NCI-H2196 treated with DMSO at 0.1 percent for 48 hours (cell line): ENCODE results near the gene TMEM94.

ENCODE experiments used
- DNase-seq: peaks from one replicate; lab custom pipeline; 2025; ENCODE audit not compliant: unreplicated experiment; lab: John Stamatoyannopoulos, UW

Gene TMEM94

DNA sequence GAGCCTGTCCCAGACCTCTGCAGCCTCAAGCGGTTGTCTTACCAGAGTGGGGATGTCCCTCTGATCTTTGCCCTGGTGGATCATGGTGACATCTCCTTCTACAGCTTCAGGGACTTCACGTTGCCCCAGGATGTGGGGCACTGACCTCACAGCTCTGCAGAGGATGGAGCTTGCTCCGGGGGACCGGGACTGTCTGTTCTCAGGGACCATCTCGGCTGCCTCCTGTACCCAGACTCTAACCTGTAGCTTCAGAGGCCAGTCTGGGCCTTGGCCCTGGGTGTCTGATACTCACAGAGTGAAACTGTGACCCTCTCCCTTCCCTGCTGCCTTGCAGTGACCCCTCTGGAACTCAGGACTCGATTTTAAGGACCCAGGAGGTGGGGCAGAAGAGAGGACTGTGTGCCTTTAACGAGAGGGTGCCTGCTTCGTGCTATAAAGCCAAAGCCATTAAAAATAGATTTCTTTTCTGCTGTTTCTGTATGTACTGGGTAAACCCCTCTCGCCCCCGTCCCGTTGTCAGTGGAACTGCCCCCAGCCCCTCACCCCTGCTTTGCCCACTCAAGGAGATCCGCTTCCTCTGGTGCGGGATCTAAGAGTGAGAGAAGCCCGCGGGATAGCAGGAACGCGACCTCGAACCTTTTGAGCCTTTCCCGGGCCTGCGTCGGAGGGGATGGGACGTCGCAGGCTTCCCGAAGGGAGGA is 68.0 kb downstream of the TMEM94 start:
- DNase-seq = no peak

GRCh38 chr17:75524970-75525805 is 68.8 kb downstream of the TMEM94 start, which contains the start of gene LLGL2:
Gene LLGL2 (plus strand): TSS chr17:75525697. CDS start chr17:75543427, 17,730 bp downstream.
- DNase-seq = peak; percentile 83

DNA sequence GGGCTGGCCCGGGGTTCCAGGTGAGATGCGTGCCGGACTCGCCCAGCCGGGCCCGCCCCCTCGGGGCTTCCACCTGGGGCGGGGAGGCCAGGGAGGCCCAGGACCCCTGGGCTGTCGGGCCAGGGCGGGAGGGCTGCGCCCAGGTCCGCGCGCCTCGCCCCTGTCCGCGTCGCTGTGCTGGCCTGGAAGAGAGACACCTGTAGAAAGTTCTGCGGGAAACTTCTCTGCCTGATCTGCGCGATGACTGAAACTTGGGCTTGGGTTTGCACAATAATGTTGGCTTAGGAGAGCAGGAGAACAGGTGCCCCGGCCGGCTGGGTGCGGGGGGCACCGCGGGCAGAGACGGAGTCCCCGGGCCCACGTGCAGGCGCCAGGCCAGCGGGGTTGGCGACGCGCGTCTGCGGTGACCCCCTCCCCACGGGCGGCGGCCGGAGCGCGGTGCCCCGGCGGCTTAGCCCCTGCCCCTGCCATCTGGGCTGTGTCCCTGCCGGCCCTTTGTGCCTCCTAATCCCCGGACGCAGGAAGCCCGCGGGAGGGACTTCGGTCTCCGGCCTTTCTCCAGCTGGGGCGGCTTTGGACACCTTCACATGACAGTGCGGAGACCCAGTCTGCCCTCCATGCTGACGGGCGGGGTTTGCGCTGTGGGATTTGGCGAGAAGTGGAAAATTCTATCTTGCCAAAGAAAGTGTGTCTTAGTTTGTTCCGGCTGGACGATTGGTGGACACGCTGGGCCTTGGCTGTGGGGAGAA is 69.5 kb downstream of the TMEM94 start:
- DNase-seq = no peak

GRCh38 chr17:75526555-75527270 is 70.3 kb downstream of the TMEM94 start:
- DNase-seq = no peak

DNA sequence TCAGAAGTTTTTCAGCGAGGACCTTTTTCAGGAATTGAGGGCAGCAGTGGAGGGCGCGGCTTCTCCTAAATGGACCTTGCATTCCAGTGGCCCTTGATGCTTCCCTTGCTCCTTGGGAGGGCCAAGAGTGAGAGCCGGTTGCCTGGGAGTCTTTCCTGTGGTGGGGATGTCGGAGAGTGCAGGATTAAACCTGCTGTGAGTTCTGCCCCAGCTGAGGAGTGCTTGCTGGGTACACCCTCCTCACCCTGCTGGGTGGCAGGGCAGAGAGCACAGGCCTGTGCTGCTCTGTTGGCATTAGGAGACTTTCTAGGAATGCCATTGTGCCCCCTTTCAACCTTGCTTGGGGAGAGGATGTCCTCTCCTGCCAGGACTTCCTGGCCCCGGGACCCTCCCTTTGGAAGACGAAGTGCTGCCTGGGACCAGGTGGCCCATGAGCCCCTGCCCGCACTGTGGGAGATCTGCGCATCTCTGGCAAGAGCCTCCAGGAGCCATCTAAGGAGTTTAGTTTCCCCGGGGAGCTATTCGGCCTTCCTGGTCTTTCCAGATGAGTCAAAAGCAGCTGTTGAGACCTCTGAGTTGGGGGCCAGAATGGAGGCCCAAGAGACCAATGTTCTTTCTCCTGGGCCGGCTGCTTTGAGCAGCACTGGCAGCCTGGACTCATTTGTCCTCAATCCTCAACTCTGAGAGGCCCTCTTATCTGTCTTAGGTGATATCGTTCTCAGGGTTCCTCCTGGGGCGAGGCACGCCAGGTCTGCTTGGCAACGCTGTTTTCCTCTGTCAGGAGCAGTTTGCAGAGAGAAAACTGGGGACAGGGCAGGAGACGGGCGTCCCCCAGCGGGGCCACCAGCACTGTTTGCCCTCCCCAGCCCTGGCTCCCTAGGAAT is 74.6 kb downstream of the TMEM94 start:
- no peak for DNase-seq

DNA sequence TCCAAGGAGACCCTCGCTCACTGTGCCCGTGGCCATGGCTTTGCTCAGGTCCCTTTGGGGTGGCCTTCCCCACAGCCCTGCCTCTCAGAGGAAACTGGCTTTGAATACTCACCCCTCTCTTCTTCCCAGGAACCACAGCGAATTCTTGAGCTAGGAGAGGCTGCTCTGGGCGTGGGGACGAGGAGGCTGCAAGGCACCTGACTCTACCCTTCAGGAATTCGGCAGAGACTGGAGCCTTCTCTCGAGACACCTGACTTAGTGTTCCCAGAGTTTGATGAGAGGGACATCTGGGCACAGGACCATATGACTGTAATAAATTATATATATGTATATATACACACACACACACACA is 75.3 kb downstream of the TMEM94 start:
- no peak for DNase-seq

GRCh38 chr17:75535119-75535537 is 78.7 kb downstream of the TMEM94 start:
- DNase-seq = no peak

GRCh38 chr17:75535871-75536270 is 79.4 kb downstream of the TMEM94 start:
- no peak for DNase-seq

DNA sequence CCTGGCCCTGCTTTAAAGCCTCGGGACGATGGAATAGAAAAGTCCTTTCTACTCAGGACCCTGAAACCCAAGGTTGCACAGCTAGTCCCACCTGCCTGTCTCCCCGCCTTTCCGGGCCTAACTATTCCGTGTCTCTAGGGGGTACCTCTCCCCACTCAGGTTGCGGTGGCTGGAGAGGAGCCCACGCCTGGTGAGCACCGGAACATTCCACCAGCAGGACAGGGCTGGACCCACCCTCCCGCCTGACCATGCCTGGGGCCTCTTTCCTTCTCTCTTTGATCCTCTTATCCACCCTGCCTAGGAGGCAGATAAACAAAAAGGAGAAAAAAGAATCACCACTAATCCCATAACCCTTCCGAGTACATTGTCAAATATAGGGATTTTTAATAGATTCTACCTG is 79.9 kb downstream of the TMEM94 start:
- no peak for DNase-seq

DNA sequence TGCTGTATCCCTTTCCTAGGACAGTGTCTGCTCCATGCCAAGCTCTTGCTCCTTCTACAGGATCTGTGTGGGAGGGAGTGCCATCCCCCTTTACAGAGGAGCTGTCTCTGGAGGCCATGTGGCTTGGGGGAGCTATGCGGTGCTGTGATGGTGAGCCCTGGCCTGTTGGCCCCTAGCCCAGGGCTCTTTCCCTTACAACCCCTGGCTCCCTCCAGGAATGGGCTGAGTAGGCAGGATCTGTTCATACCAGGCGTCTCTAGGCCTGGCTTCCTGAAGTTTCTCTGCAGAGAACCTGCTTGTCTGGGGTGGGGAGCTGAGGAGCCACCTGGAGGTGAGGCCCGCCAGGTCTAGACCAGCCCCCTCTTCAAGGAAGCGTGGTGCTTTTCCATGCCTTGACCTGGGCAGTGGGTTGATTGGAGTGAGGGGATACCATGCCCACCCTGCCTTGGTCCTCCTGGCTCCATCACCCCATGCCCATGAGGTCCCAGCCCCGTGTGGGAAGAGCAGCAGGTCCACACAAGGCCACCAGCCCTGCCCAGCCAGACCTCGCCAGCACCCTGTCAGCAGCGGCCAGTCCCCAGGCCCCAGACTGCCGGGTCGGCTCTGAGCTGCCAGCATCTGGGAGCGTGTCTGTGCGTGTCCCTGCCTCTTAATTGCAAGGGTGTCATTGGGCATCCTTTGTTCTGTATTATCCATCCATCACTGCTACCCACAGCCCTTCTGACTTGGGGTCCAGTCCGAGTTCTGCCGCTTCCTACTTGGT is 83.7 kb downstream of the TMEM94 start:
- DNase-seq = no peak

GRCh38 chr17:75540923-75541503 is 84.6 kb downstream of the TMEM94 start:
- DNase-seq = no peak

GRCh38 chr17:75542229-75542628 is 85.8 kb downstream of the TMEM94 start:
- DNase-seq = no peak

DNA sequence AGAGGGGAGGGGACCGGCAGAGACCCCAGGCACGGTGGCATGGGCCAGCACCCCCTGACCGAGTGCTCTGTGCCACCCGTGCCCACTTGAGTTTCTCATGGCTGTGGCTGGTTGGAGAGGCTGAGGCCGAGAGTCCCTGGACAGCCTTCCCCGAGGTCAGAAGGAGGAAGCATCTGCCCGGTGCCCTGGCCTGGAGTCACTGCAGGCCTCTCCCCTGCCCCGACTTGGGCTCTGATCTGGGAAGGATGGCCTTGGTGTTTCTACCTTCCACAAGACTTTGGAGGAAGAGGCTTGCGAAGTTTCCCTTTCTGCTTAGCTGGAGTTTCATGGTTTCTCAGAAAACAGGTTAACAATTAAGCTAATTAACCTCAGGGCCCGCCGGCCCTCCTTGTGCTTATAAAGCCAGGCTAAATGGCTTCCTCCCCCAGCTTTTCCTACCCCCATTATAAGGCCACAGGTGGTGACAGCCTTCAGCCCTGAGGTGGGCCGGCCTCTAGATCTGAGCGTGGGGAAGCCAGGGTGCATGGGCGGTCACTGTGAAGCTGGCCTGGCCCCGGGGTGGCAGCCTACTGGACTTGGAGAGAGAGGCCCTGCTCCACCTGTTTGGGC is 86.4 kb downstream of the TMEM94 start:
- no peak for DNase-seq

GRCh38 chr17:75544250-75544649 is 87.8 kb downstream of the TMEM94 start:
- DNase-seq = no peak

DNA sequence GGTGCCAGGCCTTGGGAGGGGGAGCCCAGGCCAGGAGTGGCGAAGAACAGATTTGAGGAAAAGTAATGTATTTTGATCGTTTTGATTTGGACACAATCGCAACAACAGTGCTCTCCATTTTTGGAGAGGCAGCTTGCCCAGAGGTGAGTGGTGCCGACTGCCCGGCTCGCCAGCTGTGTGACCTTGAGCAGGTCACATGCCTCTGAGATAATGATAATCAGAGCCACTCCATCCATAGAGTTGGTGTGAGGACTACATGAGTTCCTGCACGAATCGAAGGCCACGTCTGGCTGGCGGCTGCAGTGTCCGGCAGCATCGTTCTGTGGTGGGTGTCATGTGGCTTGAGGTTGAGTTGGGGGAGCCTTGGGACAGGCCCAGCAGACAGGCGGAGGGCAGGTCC is 89.7 kb downstream of the TMEM94 start:
- no peak for DNase-seq

GRCh38 chr17:75547091-75547490 is 90.7 kb downstream of the TMEM94 start:
- DNase-seq = no peak

DNA sequence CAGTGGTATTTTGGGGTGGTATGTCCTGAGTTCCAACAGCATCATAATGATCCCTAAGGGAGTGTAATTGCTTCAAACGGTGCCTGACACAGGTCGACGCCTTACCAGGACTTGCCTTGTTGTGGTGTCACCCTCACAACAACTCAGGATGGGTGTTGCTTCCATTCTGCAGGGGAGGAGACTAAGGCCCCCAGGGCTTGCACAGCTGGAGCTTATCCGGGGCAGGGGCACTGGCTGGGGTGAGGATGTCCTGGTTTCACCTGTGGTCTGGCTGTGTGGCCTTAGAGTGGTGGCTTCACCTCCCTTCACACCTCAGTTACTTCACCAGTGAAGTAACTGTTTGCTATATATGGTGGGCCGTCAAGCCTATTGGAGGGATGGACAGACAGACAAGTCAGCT is 92.4 kb downstream of the TMEM94 start:
- no peak for DNase-seq
